ENCODE results near the gene SLC11A1. TPM values are rescaled to one million over a fixed set of nuclear protein-coding genes. Genes with fewer than 3 reads are reported as not detected.
A peak's percentile ranks its signal among the peaks of the same experiment; 100 is the strongest.

Gene SLC11A1
- polyA plus RNA-seq, 3 donors, result 184 to 2,019 (median 352) TPM

GRCh38 chr2:218370410-218371063, 11.5 kb upstream of the SLC11A1 start:
- Histone ChIP-seq H3K4me1 (ENCODE audit: control insufficient read depth in 1 of 2, insufficient read depth in 2 of 2, low read length in 2 of 2) (peaks cover 72 to 73% of the 10 kb centered on the region in 2 donors), H2AFZ (ENCODE audit: insufficient read depth, low read depth, low read length, poor library complexity, severe bottlenecking) (no peak overlapping the region), H4K20me1 (ENCODE audit: insufficient read depth, low read length) (no peaks in the 10 kb centered on the region), H3K4me2 (replicated peaks; ENCODE audit: extremely low read depth, low read length, poor library complexity, severe bottlenecking) (peak overlapping the region; percentile 90), H3K27me3 (ENCODE audit: control insufficient read depth in 2 of 2, insufficient read depth in 2 of 2, low read length in 2 of 2) (no peaks in the 10 kb centered on the region), H3K9ac (ENCODE audit: insufficient read depth, low read length, poor library complexity, severe bottlenecking) (peak overlapping the region; percentile 92), H3K36me3 (replicated peaks in 1 of 2; ENCODE audit: control insufficient read depth in 1 of 2, insufficient read depth in 2 of 2, low read length in 2 of 2) (no peaks in the 10 kb centered on the region), H3K9me3 (replicated peaks in 1 of 2; ENCODE audit: control insufficient read depth in 1 of 2, insufficient read depth in 1 of 2, low read length in 2 of 2) (peaks cover 0 to 4% of the 10 kb centered on the region in 2 donors), H3K4me3 (replicated peaks in 1 of 3; ENCODE audit: low read depth in 2 of 3, low read length in 3 of 3) (peak overlapping the region in 1 of 3 experiments; percentile 71), H3K79me2 (ENCODE audit: insufficient read depth, low read length) (peaks cover 22% of the 10 kb centered on the region), H3K27ac (ENCODE audit: low read depth in 1 of 2, low read length in 2 of 2) (peak overlapping the region; percentile 94 to 99)
- intact Hi-C loops (cut with micrococcal nuclease), result no loop called here
- DNase-seq, result peak; percentile 96 to 97 (median 97)
- H3K27ac Mint-ChIP-seq, result peak overlapping the region; percentile 100
- WGBS (ENCODE audit: insufficient coverage), result 0% methylated on average over 8 of the region's 11 CpGs
- peaks cover 0 to 11% (median 4%) of the 10 kb centered on the region in 7 donors for H3K9me3 Mint-ChIP-seq
- no peak for TF ChIP-seq CTCF (IDR thresholded peaks at IDR 0.05)
- peaks cover 2 to 8% of the 10 kb centered on the region in 2 donors for H3K36me3 Mint-ChIP-seq
- H3K4me3 Mint-ChIP-seq, result peak overlapping the region; percentile 89 to 93
- peaks cover 62% of the 10 kb centered on the region for H3K4me1 Mint-ChIP-seq
- peaks cover 0 to 1% (median 0%) of the 10 kb centered on the region in 3 donors for H3K27me3 Mint-ChIP-seq (ENCODE audit: low read depth in 3 of 3)

- Mint-ChIP-seq H3K36me3 (peaks cover 2 to 3% of the 10 kb centered on the region in 2 donors), H3K9me3 (peaks cover 0 to under 1% (median 0%) of the 10 kb centered on the region in 7 donors), H3K27me3 (ENCODE audit: low read depth in 3 of 3) (peaks cover 0 to 1% (median 0%) of the 10 kb centered on the region in 3 donors), H3K27ac (peak overlapping the region; percentile 100), H3K4me1 (peaks cover 48% of the 10 kb centered on the region), H3K4me3 (no peak overlapping the region)
- H3K4me3 ChIP-seq (replicated peaks in 1 of 3; ENCODE audit: low read depth in 2 of 3, low read length in 3 of 3), result no peak overlapping the region
- intact Hi-C loops (cut with micrococcal nuclease), result no loop called here
- H3K9me3 ChIP-seq (replicated peaks in 1 of 2; ENCODE audit: control insufficient read depth in 1 of 2, insufficient read depth in 1 of 2, low read length in 2 of 2), result no peaks in the 10 kb centered on the region
- TF ChIP-seq CTCF (IDR thresholded peaks at IDR 0.05), result no peak
- H3K36me3 ChIP-seq (replicated peaks in 1 of 2; ENCODE audit: control insufficient read depth in 1 of 2, insufficient read depth in 2 of 2, low read length in 2 of 2), result no peaks in the 10 kb centered on the region
- H3K4me2 ChIP-seq (replicated peaks; ENCODE audit: extremely low read depth, low read length, poor library complexity, severe bottlenecking), result no peak overlapping the region
- no peaks in the 10 kb centered on the region for H3K27me3 ChIP-seq (ENCODE audit: control insufficient read depth in 2 of 2, insufficient read depth in 2 of 2, low read length in 2 of 2)
- H3K27ac ChIP-seq (ENCODE audit: low read depth in 1 of 2, low read length in 2 of 2), result peak overlapping the region; percentile 94 to 99
- no peaks in the 10 kb centered on the region for H4K20me1 ChIP-seq (ENCODE audit: insufficient read depth, low read length)
- peaks cover 57 to 59% of the 10 kb centered on the region in 2 donors for H3K4me1 ChIP-seq (ENCODE audit: control insufficient read depth in 1 of 2, insufficient read depth in 2 of 2, low read length in 2 of 2)
- H3K9ac ChIP-seq (ENCODE audit: insufficient read depth, low read length, poor library complexity, severe bottlenecking), result peak overlapping the region; percentile 89
- H3K79me2 ChIP-seq (ENCODE audit: insufficient read depth, low read length), result peaks cover 16% of the 10 kb centered on the region
- no peak overlapping the region for H2AFZ ChIP-seq (ENCODE audit: insufficient read depth, low read depth, low read length, poor library complexity, severe bottlenecking)
- DNase-seq, result peak in 2 of 3 donors; percentile 53 to 74
Observed at GRCh38 chr2:218371983-218372350, 10.1 kb upstream of the SLC11A1 start.

Data from CD14-positive monocyte (primary cell).